GM21786 (cell line): ENCODE measurements around the gene CD40.

Experiments used
- ATAC-seq: cut with Tn5 transposase; IDR thresholded peaks from one replicate; pipeline ENCODE4 v1.9.1; 2021; ENCODE audit not compliant: unreplicated experiment

Gene CD40

GRCh38 chr20:46172455-46172854 lies 54.3 kb downstream of the CD40 start:
- ATAC-seq = no peak

GRCh38 chr20:46172961-46173536 lies 54.9 kb downstream of the CD40 start:
- no peak for ATAC-seq

GRCh38 chr20:46173652-46174468 lies 55.7 kb downstream of the CD40 start:
- ATAC-seq = no peak

DNA sequence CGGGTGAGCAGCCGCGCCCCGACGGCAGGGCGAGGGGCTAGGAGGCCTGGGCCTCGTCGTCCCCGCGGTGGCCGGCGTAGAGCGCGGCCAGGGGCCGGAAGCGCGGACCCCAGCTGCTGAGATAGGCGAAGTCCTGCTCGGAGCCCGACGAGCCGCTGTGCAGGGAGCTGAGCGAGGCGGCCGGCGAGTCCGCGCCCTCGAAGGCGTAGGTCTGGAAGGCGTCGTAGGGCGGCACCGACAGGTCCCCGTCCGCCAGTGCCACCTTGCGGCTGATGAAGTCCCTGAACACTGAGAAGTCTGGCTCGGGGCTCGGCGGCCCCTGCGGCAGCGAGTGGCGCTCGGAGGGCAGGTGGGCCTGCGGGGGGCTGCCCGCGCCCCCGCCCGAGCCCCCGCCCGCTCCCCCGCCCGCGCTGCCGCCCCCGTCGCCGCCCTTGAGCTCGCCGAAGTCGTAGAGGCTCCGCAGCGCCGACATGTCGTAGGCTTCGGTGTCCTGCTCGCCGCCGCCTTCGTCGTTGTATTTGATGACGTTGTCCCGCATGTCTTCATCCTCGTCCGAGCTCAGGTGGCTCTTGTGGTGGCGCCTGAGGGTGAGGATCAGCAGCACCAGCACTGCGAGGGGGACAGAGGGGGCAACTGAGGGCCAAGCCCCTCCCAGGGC lies 56.5 kb downstream of the CD40 start:
- no peak for ATAC-seq

DNA sequence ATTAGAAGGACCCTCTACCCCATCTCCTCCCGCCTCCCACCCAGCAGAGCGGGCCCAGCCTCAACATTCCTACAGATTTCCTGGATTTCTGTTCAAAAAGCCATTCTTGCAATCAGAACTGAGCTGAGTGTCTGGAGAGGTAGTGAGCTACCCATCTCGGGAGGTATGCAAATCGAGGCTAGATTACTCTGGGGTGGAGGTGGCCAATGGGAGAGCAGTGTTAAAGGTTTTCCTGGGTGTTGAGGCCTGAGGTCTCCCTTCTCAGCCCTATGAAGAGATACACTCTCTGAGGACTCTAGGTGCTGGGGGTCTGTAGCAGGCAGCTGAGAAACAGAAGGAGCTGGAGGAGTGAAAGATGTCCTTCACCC lies 57.0 kb downstream of the CD40 start:
- ATAC-seq = no peak

DNA sequence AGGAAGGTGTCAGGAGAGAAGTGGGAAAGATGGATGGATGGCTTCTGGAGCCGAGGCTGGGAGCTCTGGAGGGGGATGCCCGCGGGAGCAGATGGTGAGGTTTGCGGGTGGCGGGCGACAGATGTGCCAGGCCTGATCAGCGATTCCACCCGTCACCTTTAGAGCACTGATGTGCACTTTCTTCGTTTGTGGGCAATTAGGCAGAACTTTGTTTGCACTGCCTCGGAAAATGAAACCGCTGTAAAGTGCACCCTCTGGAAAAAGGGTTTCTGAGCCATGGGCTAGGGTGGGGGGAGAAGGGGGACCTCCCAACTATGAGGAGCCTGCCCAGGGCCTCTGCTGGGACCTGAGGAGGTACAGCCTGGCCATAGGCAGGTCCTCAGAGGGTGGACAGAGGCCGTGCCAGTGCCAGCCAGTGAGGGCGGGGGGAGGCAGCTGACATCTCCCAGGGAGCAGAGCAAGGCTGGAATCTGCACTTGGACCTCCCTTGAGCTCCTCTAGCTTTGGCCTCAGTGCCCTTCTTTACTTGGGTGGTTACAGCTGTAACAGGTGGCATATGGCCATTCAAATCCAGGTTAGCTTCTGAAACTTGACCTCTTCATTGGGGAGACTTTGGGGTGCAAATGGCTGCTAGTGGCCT lies 58.7 kb downstream of the CD40 start:
- no peak for ATAC-seq

DNA sequence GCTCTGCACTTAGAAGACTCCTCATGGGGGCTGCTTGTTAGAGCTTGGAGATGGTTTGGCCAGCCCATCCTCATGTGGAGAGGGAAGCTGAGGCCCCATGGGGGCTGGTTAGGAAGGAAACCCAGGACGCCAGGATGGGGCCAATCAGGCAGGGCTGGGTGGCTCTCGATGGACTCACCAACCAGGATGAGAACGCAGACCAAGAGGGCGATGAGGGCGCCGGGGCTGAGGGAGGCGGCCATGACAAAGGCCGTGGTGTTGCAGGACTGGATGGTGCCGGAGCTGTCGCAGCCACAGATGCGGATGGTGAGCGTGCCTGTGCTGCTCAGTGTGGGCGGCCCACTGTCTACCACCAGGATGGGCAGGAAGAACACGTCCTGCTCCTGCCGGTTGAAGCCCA lies 59.7 kb downstream of the CD40 start:
- no peak for ATAC-seq

- no peak for ATAC-seq
These were observed 60.8 kb downstream of the CD40 start for GRCh38 chr20:46178891-46179290.
